ENCODE results near the gene SUMO3. TPM values are rescaled to one million over a fixed set of nuclear protein-coding genes. Genes with fewer than 3 reads are reported as not detected.

SUMO3 gene
- total RNA-seq, 2 donors from 2014 or later, result 59.7 to 74.1 TPM

- no peak for TF ChIP-seq CTCF (IDR thresholded peaks at IDR 0.05)
- no peak for DNase-seq (ENCODE audit: low spot score)
- Histone ChIP-seq H3K36me3 (no peaks in the 10 kb centered on the region), H3K27ac (no peak overlapping the region), H3K4me1 (no peaks in the 10 kb centered on the region), H3K9me3 (peaks cover 0 to 4% of the 10 kb centered on the region in 2 donors), H3K27me3 (no peaks in the 10 kb centered on the region), H3K4me3 (no peak overlapping the region)
Measured at GRCh38 chr21:44760376-44760775, 57.5 kb downstream of the SUMO3 start.

GRCh38 chr21:44759628-44760285, 58.1 kb downstream of the SUMO3 start:
- Histone ChIP-seq H3K9me3 (peaks cover 0 to 4% of the 10 kb centered on the region in 2 donors), H3K4me1 (no peaks in the 10 kb centered on the region), H3K27ac (no peak overlapping the region), H3K4me3 (no peak overlapping the region), H3K36me3 (no peaks in the 10 kb centered on the region), H3K27me3 (no peaks in the 10 kb centered on the region)
- no peak for TF ChIP-seq CTCF (IDR thresholded peaks at IDR 0.05)
- DNase-seq (ENCODE audit: low spot score), result no peak

GRCh38 chr21:44758781-44759627, 58.9 kb downstream of the SUMO3 start:
- DNase-seq (ENCODE audit: low spot score), result no peak

GRCh38 chr21:44758141-44758561, 59.7 kb downstream of the SUMO3 start:
- DNase-seq (ENCODE audit: low spot score), result no peak

More at GRCh38 chr21:44758781-44759627, 58.9 kb downstream of the SUMO3 start:
- no peaks in the 10 kb centered on the region for H3K36me3 ChIP-seq
- H3K27ac ChIP-seq, result no peak overlapping the region
- H3K4me1 ChIP-seq, result no peaks in the 10 kb centered on the region
- TF ChIP-seq CTCF (IDR thresholded peaks at IDR 0.05), result no peak
- peaks cover 0 to 8% of the 10 kb centered on the region in 2 donors for H3K9me3 ChIP-seq
- H3K27me3 ChIP-seq, result no peaks in the 10 kb centered on the region
- no peak overlapping the region for H3K4me3 ChIP-seq

GRCh38 chr21:44757731-44758130, 60.1 kb downstream of the SUMO3 start:
- no peak overlapping the region for H3K27ac ChIP-seq
- no peaks in the 10 kb centered on the region for H3K4me1 ChIP-seq
- H3K9me3 ChIP-seq, result peaks cover 0 to 8% of the 10 kb centered on the region in 2 donors
- no peak overlapping the region for H3K4me3 ChIP-seq
- DNase-seq (ENCODE audit: low spot score), result no peak
- TF ChIP-seq CTCF (IDR thresholded peaks at IDR 0.05), result no peak
- H3K36me3 ChIP-seq, result no peaks in the 10 kb centered on the region
- no peaks in the 10 kb centered on the region for H3K27me3 ChIP-seq

More at GRCh38 chr21:44758141-44758561, 59.7 kb downstream of the SUMO3 start:
- Histone ChIP-seq H3K4me3 (no peak overlapping the region), H3K9me3 (peaks cover 0 to 8% of the 10 kb centered on the region in 2 donors), H3K4me1 (no peaks in the 10 kb centered on the region), H3K27me3 (no peaks in the 10 kb centered on the region), H3K36me3 (no peaks in the 10 kb centered on the region), H3K27ac (no peak overlapping the region)
- TF ChIP-seq CTCF (IDR thresholded peaks at IDR 0.05), result no peak
